PC-3 (cell line): Measurements from ENCODE around the gene DENND4C. TPM values are rescaled to one million over a fixed set of nuclear protein-coding genes. Genes with fewer than 3 reads are reported as not detected.

Experiments used
- ATAC-seq: fragments of 200-7000 bp; cut with Tn5 transposase; 2 replicates; pipeline ENCODE4 v1.9.1; 2020; ENCODE audit warnings: mild to moderate bottlenecking, moderate library complexity
- BruUV-seq: library from RNA; stranded (reverse); fragments of 400-500 nt; replicated peaks from 2 replicates; lab custom pipeline; 2021; lab: Mats Ljungman, UMichigan
- CTCF ChIA-PET: fragments of 300-600 bp; sonication (Branson Sonifier 250); formaldehyde crosslinking; loops from one replicate; lab custom pipeline; 2022; ENCODE audit warnings: antibody characterized with exemption; lab: Charles Lee
- POLR2A ChIA-PET: fragments of 300-600 bp; sonication (Branson Sonifier 250); formaldehyde crosslinking; loops from one replicate; lab custom pipeline; 2022; ENCODE audit warnings: antibody characterized with exemption; ENCODE audit not compliant: unreplicated experiment; lab: Charles Lee
- DNase-seq: peaks from one replicate; pipeline ENCODE4 v3.0.0-alpha.2; 2015
- H2AFZ ChIP-seq: fragments of 300-600 bp; sonication (generic); 2 replicates; pipeline ENCODE4 v1.6.0; 2016; ENCODE audit warnings: antibody characterized with exemption, low read length
- H3F3A ChIP-seq: fragments of 300-600 bp; sonication (generic); one replicate; pipeline ENCODE4 v1.6.0; 2017; ENCODE audit warnings: antibody characterized with exemption, low read length, control low read depth, mild to moderate bottlenecking; ENCODE audit not compliant: unreplicated experiment
- H3K27ac ChIP-seq: fragments of 300-600 bp; sonication (generic); 2 replicates; pipeline ENCODE4 v1.5.1; 2016; ENCODE audit warnings: mild to moderate bottlenecking, low read length
- H3K27me3 ChIP-seq: fragments of 300-600 bp; sonication (generic); 2 replicates; pipeline ENCODE4 v1.6.1; 2016; ENCODE audit warnings: low read length, mixed read lengths
- H3K36me3 ChIP-seq: fragments of 300-600 bp; sonication (generic); 2 replicates; pipeline ENCODE4 v1.6.1; 2016; ENCODE audit warnings: low read depth, mixed run types, low read length, mixed read lengths
- H3K4me1 ChIP-seq: fragments of 300-600 bp; sonication (generic); 2 replicates; pipeline ENCODE4 v1.5.1; 2016; ENCODE audit warnings: low read length; ENCODE audit not compliant: insufficient read depth
- H3K4me2 ChIP-seq: fragments of 300-600 bp; sonication (generic); 2 replicates; pipeline ENCODE4 v1.6.0; 2016; ENCODE audit warnings: low read length
- H3K4me3 ChIP-seq: fragments of 300-600 bp; sonication (generic); 2 replicates; pipeline ENCODE4 v1.5.1; 2016; ENCODE audit warnings: mild to moderate bottlenecking, low read length, mixed read lengths
- H3K79me2 ChIP-seq: fragments of 300-600 bp; sonication (generic); 2 replicates; pipeline ENCODE4 v1.6.1; 2017; ENCODE audit warnings: low read length, mixed read lengths
- H3K9ac ChIP-seq: fragments of 300-600 bp; sonication (generic); 2 replicates; pipeline ENCODE4 v1.6.0; 2016; ENCODE audit warnings: mild to moderate bottlenecking, low read length
- H3K9me2 ChIP-seq: fragments of 300-600 bp; sonication (generic); replicated peaks from 2 replicates; pipeline ENCODE4 v1.6.1; 2016; ENCODE audit warnings: mixed run types, low read length, mixed read lengths
- H3K9me3 ChIP-seq: fragments of 300-600 bp; sonication (generic); 2 replicates; pipeline ENCODE4 v1.6.1; 2016; ENCODE audit warnings: low read length, mixed read lengths
- H4K20me1 ChIP-seq: fragments of 300-600 bp; sonication (generic); 2 replicates; pipeline ENCODE4 v1.6.1; 2016; ENCODE audit warnings: low read length, mixed read lengths
- EZH2 ChIP-seq: fragments of 300-600 bp; sonication (generic); IDR thresholded peaks from one replicate; pipeline ENCODE4 v1.6.1; 2017; ENCODE audit warnings: antibody characterized with exemption, mild to moderate bottlenecking, low read length; ENCODE audit not compliant: unreplicated experiment
- EZH2phosphoT487 ChIP-seq: fragments of 300-600 bp; sonication (generic); IDR thresholded peaks from 2 replicates; pipeline ENCODE4 v1.6.1; 2018; ENCODE audit warnings: mild to moderate bottlenecking, antibody characterized with exemption, low read length, borderline replicate concordance
- intact Hi-C: fragments of 100-400 bp; cut with micrococcal nuclease; formaldehyde crosslinking; loops from 2 replicates; pipeline ENCODE4 v1.9.0; 2023
- total RNA-seq: library from RNA; depleted of rRNA; stranded (reverse); fragments of >200 nt; gene quantifications from 2 replicates; pipeline ENCODE4 v1.2.3, GENCODE V29; 2014
- TF ChIP-seq, protein P1 (sequence below): fragments of 300-600 bp; sonication (generic); conservative IDR thresholded peaks from 2 replicates; pipeline ENCODE4 v1.5.1; 2017; ENCODE audit warnings: antibody characterized with exemption, low read depth, mild to moderate bottlenecking, low read length

Gene DENND4C
- total RNA-seq, 1 experiment from 2014 or later = 20.9 TPM

DNA sequence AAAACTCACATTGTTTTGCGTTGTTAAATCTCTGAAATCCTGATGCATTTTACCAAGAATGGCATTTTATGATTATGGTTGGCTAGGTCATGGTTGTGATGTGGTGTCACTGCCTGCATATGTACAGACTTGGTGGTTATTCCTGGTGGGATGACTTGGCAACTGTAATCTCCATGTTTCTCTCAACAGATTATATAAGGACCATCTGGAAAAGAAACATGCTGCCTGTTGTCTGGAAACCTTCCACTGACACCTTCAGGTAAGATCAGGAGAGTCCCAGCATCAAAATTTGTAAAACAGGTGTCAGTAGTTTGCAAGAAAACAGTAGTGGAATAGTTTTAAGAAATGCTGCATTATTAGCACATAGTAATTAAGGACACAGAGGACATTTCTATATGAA is 175.3 kb downstream of the DENND4C start:
- no peaks in the 10 kb centered on the region for H3K9me3 ChIP-seq
- no peaks in the 10 kb centered on the region for H3K27me3 ChIP-seq
- H3K4me2 ChIP-seq = 0 out of 2 replicates have a peak overlapping the region, but pooled peaks have one; percentile 75
- H3F3A ChIP-seq = no peaks in the 10 kb centered on the region
- peaks cover 6% of the 10 kb centered on the region; the same call in 1 of the 2 replicates for H3K79me2 ChIP-seq
- H4K20me1 ChIP-seq = no peaks in the 10 kb centered on the region
- H3K9ac ChIP-seq = no peak overlapping the region
- no peak overlapping the region for H2AFZ ChIP-seq
- ChIA-PET POLR2A (no interaction called here), CTCF (no interaction called here)
- BruUV-seq = no TSS peak
- no peak for ATAC-seq
- DNase-seq = no peak
- no peaks in the 10 kb centered on the region for H3K36me3 ChIP-seq
- H3K27ac ChIP-seq = peak overlapping the region; percentile 90
- no peak overlapping the region for H3K4me3 ChIP-seq
- no peaks in the 10 kb centered on the region for H3K9me2 ChIP-seq
- peaks cover 36% of the 10 kb centered on the region for H3K4me1 ChIP-seq
- intact Hi-C loops = loop anchor here (5.0 kb wide), 1 partner anchor 33 kb away; no protein-coding TSS in a partner anchor
- TF ChIP-seq, protein P1, sequence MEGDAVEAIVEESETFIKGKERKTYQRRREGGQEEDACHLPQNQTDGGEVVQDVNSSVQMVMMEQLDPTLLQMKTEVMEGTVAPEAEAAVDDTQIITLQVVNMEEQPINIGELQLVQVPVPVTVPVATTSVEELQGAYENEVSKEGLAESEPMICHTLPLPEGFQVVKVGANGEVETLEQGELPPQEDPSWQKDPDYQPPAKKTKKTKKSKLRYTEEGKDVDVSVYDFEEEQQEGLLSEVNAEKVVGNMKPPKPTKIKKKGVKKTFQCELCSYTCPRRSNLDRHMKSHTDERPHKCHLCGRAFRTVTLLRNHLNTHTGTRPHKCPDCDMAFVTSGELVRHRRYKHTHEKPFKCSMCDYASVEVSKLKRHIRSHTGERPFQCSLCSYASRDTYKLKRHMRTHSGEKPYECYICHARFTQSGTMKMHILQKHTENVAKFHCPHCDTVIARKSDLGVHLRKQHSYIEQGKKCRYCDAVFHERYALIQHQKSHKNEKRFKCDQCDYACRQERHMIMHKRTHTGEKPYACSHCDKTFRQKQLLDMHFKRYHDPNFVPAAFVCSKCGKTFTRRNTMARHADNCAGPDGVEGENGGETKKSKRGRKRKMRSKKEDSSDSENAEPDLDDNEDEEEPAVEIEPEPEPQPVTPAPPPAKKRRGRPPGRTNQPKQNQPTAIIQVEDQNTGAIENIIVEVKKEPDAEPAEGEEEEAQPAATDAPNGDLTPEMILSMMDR = no peak
- TF ChIP-seq EZH2phosphoT487 = no peak
- no peak for TF ChIP-seq EZH2

DNA sequence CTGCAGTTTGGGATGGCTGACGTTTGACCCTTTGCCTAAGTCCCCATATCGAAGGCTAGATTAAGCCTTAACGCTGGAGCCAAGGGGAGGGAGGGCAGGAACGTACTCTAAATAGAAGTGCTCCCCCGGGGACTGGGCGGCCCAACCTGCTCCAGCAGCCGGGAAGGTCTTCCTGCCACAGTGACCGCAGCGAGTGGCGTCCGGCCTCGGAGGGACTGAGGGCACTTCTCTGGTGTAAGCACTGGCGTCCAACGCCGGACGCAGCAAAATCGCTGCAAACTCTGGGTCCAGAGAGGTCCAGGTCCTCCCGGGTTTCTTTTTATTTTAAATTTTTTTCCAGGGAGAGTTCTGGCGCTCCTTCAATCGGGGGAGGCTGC is 177.8 kb downstream of the DENND4C start:
- Histone ChIP-seq H3K27me3 (no peaks in the 10 kb centered on the region), H3K9me3 (no peaks in the 10 kb centered on the region), H3K36me3 (no peaks in the 10 kb centered on the region), H3K79me2 (peaks cover 6% of the 10 kb centered on the region; the same call in 1 of the 2 replicates), H3K4me3 (peak overlapping the region; percentile 92), H3K9me2 (no peaks in the 10 kb centered on the region), H3K9ac (peak overlapping the region; percentile 44; the same call in 1 of the 2 replicates), H2AFZ (peak overlapping the region; percentile 79), H3F3A (no peaks in the 10 kb centered on the region), H3K27ac (peak overlapping the region; percentile 14), H3K4me2 (peak overlapping the region; percentile 99), H3K4me1 (peaks cover 36% of the 10 kb centered on the region), H4K20me1 (no peaks in the 10 kb centered on the region)
- TF ChIP-seq EZH2phosphoT487 (no peak), EZH2 (no peak)
- TF ChIP-seq, protein P1 = no peak
- ATAC-seq (peak; percentile 33), DNase-seq (no peak)
- POLR2A ChIA-PET = interaction anchor here (0.6 kb wide), 1 partner anchor 175 kb away, joined by 3 read pairs; no protein-coding TSS in a partner anchor
- intact Hi-C loops = loop anchor here (1.0 to 5.0 kb wide), 3 partner anchors 28 to 48 kb away; partner anchors contain the start of gene RPS6
- TSS peak; percentile 81 for BruUV-seq
- CTCF ChIA-PET = no interaction called here

DNA sequence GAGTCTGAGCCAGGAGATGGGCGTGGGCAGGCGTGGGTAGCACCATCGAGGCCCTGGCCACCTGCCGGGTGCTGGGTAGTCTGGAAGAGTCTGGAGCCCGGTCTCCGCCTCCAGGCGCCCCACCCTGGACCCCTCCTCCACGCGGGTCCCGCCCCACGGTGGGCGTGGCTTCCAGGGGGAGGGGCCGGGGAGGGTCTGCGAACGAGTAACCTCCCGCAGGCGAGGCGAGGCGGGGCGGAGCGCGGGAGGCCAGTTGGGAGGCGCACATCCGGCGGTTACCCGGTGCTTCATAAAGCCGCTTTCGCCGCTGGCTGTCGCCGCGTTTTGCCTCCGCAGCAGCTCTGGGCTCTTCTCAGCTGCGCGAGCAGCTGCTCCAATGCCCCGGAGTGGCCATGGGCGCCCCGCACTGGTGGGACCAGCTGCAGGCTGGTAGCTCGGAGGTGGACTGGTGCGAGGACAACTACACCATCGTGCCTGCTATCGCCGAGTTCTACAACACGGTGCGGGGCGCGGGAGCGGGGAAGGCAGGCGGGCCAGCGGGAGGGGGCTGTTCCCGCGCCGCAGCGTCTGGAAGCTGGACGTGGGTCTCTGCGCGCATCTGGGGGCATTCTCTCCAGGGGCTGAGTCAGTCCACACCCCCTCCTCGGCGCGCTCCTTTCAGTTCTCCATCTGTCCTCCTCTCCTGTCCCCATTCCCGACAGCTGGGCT is 178.4 kb downstream of the DENND4C start, which contains the start of gene ACER2:
TSS of gene ACER2 (plus strand) at position 317 of the 708 bp plus-strand sequence. CDS start at position 393, 76 bp downstream.
- peak within 1 kb of the TSS; percentile 36 for H3K27ac ChIP-seq
- no peaks in the 10 kb centered on the region for H4K20me1 ChIP-seq
- ATAC-seq (peak; percentile 85), DNase-seq (peak; percentile 93)
- no peaks in the 10 kb centered on the region for H3K9me2 ChIP-seq
- no peaks in the 10 kb centered on the region for H3K36me3 ChIP-seq
- no peaks in the 10 kb centered on the region for H3F3A ChIP-seq
- peak within 1 kb of the TSS; percentile 99 for H3K4me2 ChIP-seq
- ChIA-PET CTCF (no interaction called here), POLR2A (interaction anchor here (0.6 kb wide), 2 partner anchors 14 to 176 kb away, joined by 3 to 4 read pairs; no protein-coding TSS in a partner anchor)
- intact Hi-C loops = loop anchor here (1.0 to 5.0 kb wide), 3 partner anchors 29 to 48 kb away; partner anchors contain the start of gene RPS6
- peak within 1 kb of the TSS; percentile 79 for H2AFZ ChIP-seq
- TF ChIP-seq EZH2phosphoT487 (no peak), EZH2 (no peak)
- TF ChIP-seq, protein P1 = no peak
- peaks cover 6% of the 10 kb centered on the region; the same call in 1 of the 2 replicates for H3K79me2 ChIP-seq
- H3K4me3 ChIP-seq = peak within 1 kb of the TSS; percentile 92
- H3K9ac ChIP-seq = peak within 1 kb of the TSS; percentile 66
- peaks cover 34% of the 10 kb centered on the region for H3K4me1 ChIP-seq
- BruUV-seq = no TSS peak
- no peaks in the 10 kb centered on the region for H3K9me3 ChIP-seq
- no peaks in the 10 kb centered on the region for H3K27me3 ChIP-seq
